Measurements from ENCODE around the gene SHROOM2. TPM values are rescaled to one million over a fixed set of nuclear protein-coding genes. Genes with fewer than 3 reads are reported as not detected.

Gene SHROOM2, protein sequence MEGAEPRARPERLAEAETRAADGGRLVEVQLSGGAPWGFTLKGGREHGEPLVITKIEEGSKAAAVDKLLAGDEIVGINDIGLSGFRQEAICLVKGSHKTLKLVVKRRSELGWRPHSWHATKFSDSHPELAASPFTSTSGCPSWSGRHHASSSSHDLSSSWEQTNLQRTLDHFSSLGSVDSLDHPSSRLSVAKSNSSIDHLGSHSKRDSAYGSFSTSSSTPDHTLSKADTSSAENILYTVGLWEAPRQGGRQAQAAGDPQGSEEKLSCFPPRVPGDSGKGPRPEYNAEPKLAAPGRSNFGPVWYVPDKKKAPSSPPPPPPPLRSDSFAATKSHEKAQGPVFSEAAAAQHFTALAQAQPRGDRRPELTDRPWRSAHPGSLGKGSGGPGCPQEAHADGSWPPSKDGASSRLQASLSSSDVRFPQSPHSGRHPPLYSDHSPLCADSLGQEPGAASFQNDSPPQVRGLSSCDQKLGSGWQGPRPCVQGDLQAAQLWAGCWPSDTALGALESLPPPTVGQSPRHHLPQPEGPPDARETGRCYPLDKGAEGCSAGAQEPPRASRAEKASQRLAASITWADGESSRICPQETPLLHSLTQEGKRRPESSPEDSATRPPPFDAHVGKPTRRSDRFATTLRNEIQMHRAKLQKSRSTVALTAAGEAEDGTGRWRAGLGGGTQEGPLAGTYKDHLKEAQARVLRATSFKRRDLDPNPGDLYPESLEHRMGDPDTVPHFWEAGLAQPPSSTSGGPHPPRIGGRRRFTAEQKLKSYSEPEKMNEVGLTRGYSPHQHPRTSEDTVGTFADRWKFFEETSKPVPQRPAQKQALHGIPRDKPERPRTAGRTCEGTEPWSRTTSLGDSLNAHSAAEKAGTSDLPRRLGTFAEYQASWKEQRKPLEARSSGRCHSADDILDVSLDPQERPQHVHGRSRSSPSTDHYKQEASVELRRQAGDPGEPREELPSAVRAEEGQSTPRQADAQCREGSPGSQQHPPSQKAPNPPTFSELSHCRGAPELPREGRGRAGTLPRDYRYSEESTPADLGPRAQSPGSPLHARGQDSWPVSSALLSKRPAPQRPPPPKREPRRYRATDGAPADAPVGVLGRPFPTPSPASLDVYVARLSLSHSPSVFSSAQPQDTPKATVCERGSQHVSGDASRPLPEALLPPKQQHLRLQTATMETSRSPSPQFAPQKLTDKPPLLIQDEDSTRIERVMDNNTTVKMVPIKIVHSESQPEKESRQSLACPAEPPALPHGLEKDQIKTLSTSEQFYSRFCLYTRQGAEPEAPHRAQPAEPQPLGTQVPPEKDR (N-terminal part only)
- 7.9 TPM for polyA plus RNA-seq (2013, experiment 1 of 2)
- polyA plus RNA-seq (2013, experiment 2 of 2): 7.6 TPM

DNA sequence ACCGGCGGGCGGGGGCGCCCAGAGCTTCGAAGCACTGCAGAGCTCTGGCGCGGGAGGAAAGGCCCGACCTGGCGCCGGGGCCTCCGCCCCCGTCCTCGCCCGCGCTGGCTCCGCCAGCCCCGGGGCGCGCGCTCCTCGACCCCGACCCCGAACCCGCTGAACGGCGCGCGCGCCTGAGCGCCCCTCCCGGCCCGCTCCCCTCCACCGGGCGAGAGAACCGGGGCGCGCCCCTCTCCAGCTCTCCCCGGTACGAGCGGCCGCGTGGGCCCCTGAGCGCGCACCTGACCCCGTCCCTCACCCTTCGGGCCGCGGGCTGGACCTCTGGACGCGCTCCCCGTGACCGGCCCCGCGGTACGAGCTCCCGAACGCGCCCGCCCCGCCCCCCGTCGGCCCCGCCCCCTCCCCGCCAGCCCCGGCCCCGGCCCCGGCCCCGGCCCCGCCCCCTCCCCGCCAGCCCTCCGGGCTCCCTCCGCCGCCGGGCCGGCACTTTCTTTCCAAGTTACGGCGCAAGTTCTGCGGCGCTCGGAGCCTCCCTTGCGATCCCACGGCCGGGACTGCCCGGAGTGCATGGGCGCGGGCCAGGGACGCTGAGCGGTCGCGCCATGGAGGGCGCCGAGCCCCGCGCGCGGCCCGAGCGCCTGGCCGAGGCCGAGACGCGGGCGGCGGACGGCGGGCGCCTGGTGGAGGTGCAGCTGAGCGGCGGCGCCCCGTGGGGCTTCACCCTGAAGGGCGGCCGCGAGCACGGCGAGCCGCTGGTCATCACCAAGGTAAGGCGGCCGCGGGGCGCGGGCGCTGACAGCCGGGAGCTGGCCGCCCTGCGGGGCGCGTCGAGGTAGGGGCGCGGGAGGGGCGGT is at the start of gene SHROOM2:
TSS of gene SHROOM2 (plus strand) at position 486 of the 854 bp plus-strand sequence. CDS start at position 603, 117 bp downstream.
- Histone ChIP-seq H3K4me2 (ENCODE audit: low read length, poor library complexity, severe bottlenecking) (peak within 1 kb of the TSS; percentile 75), H3K27ac (ENCODE audit: low read length, poor library complexity, severe bottlenecking) (no peak within 1 kb of the TSS), H2BK12ac (ENCODE audit: low read length in 2 of 2) (no peak within 1 kb of the TSS), H2BK5ac (ENCODE audit: low read depth, low read length, poor library complexity, severe bottlenecking) (peak within 1 kb of the TSS; percentile 66), H3K79me1 (replicated peaks; ENCODE audit: low read length, poor library complexity, severe bottlenecking) (no peaks in the 10 kb centered on the region), H4K8ac (ENCODE audit: low read length) (peak within 1 kb of the TSS; percentile 54), H3K4me3 (ENCODE audit: insufficient read depth in 1 of 2, low read depth in 1 of 2, low read length in 2 of 2) (peak within 1 kb of the TSS in 1 of 2 experiments; percentile 79), H3K4me1 (ENCODE audit: control insufficient read depth, insufficient read depth, low read depth, low read length) (peaks cover 12% of the 10 kb centered on the region), H2AFZ (ENCODE audit: low read depth, low read length) (peak within 1 kb of the TSS; percentile 71), H4K91ac (ENCODE audit: low read length) (no peak within 1 kb of the TSS), H3K23ac (ENCODE audit: low read length in 2 of 2) (peak within 1 kb of the TSS in 1 of 2 experiments; percentile 40), H3K14ac (ENCODE audit: low read length in 2 of 2) (no peak within 1 kb of the TSS), H2BK120ac (ENCODE audit: low read depth, low read length) (peak within 1 kb of the TSS; percentile 61), H3K27me3 (ENCODE audit: control insufficient read depth in 1 of 2, insufficient read depth in 1 of 2, low read length in 2 of 2) (peaks cover 0 to 49% of the 10 kb centered on the region in 2 experiments), H3K18ac (ENCODE audit: low read depth in 1 of 2, low read length in 2 of 2) (peak within 1 kb of the TSS; percentile 43 to 84), H3K9me3 (ENCODE audit: control insufficient read depth, low read length) (peaks cover 6% of the 10 kb centered on the region), H2AK5ac (ENCODE audit: low read length, severe bottlenecking) (no peak within 1 kb of the TSS), H3K36me3 (ENCODE audit: control insufficient read depth in 1 of 2, insufficient read depth in 2 of 2, low read depth in 1 of 2, low read length in 2 of 2) (no peaks in the 10 kb centered on the region), H3K9ac (ENCODE audit: low read length) (no peak within 1 kb of the TSS), H3K4ac (ENCODE audit: low read depth in 1 of 2, low read length in 2 of 2) (peak within 1 kb of the TSS in 1 of 2 experiments; percentile 58), H2BK15ac (ENCODE audit: low read depth, poor library complexity, severe bottlenecking) (peak within 1 kb of the TSS; percentile 52)
- 0% methylated on average over 18 of the region's 132 CpGs for WGBS
- DNase-seq: peak; percentile 25

DNA sequence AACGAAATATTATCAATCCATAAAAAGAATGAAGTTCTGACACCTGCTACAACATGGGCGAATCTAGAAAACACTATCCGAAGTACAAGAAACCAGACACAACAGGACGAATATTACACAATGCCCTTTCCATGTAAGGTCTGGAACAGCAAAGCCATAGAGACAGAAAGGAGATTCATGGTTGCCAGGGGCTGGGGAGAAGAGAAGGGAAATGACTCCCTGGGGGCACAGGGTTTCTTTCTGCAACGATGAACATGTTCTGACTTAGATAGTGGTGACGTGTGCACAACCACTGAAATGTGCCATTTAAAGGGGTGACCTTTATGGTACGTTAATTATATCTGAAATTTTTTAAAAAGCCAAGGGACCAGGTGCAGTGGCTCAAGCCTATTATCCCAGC is 48.9 kb upstream of the SHROOM2 start:
- 56% methylated on average over 4 of the region's 7 CpGs for WGBS
- H3K27ac ChIP-seq (ENCODE audit: low read length, poor library complexity, severe bottlenecking): no peak overlapping the region
- no peaks in the 10 kb centered on the region for H3K79me1 ChIP-seq (replicated peaks; ENCODE audit: low read length, poor library complexity, severe bottlenecking)
- H3K9me3 ChIP-seq (ENCODE audit: control insufficient read depth, low read length): peaks cover 8% of the 10 kb centered on the region
- H3K23ac ChIP-seq (ENCODE audit: low read length in 2 of 2): no peak overlapping the region
- H3K14ac ChIP-seq (ENCODE audit: low read length in 2 of 2): no peak overlapping the region
- no peak overlapping the region for H4K8ac ChIP-seq (ENCODE audit: low read length)
- H2BK15ac ChIP-seq (ENCODE audit: low read depth, poor library complexity, severe bottlenecking): no peak overlapping the region
- no peak overlapping the region for H3K9ac ChIP-seq (ENCODE audit: low read length)
- H3K4me1 ChIP-seq (ENCODE audit: control insufficient read depth, insufficient read depth, low read depth, low read length): no peaks in the 10 kb centered on the region
- peak; percentile 13 for DNase-seq
- H2BK120ac ChIP-seq (ENCODE audit: low read depth, low read length): no peak overlapping the region
- no peaks in the 10 kb centered on the region for H3K36me3 ChIP-seq (ENCODE audit: control insufficient read depth in 1 of 2, insufficient read depth in 2 of 2, low read depth in 1 of 2, low read length in 2 of 2)
- no peak overlapping the region for H2BK12ac ChIP-seq (ENCODE audit: low read length in 2 of 2)
- H3K4me2 ChIP-seq (ENCODE audit: low read length, poor library complexity, severe bottlenecking): no peak overlapping the region
- H2AK5ac ChIP-seq (ENCODE audit: low read length, severe bottlenecking): no peak overlapping the region
- peaks cover 0 to 6% of the 10 kb centered on the region in 2 experiments for H3K27me3 ChIP-seq (ENCODE audit: control insufficient read depth in 1 of 2, insufficient read depth in 1 of 2, low read length in 2 of 2)
- H3K18ac ChIP-seq (ENCODE audit: low read depth in 1 of 2, low read length in 2 of 2): no peak overlapping the region
- H2AFZ ChIP-seq (ENCODE audit: low read depth, low read length): no peak overlapping the region
- H3K4me3 ChIP-seq (ENCODE audit: insufficient read depth in 1 of 2, low read depth in 1 of 2, low read length in 2 of 2): no peak overlapping the region
- no peak overlapping the region for H4K91ac ChIP-seq (ENCODE audit: low read length)
- no peak overlapping the region for H3K4ac ChIP-seq (ENCODE audit: low read depth in 1 of 2, low read length in 2 of 2)
- H2BK5ac ChIP-seq (ENCODE audit: low read depth, low read length, poor library complexity, severe bottlenecking): no peak overlapping the region

DNA sequence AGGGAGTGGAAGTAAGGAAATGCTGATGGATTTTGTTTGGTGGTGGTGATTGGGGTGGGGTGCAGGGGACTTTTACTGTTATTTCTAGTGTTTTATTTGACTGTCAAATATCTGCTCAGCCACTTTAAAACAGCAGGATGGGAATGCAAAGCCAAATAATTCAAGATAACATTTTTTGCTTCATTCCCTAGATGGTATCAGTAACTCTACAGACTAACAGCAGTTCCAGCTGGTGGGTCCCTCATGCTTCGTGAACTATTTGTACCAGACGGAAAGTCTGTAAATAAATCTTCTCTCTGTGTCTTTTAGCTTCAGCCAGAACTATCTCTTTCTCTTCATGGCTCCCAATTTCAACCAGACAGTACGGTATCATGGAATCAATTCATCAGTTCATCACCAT is 48.1 kb upstream of the SHROOM2 start:
- Histone ChIP-seq H3K23ac (ENCODE audit: low read length in 2 of 2) (no peak overlapping the region), H4K91ac (ENCODE audit: low read length) (no peak overlapping the region), H3K4me2 (ENCODE audit: low read length, poor library complexity, severe bottlenecking) (no peak overlapping the region), H4K8ac (ENCODE audit: low read length) (no peak overlapping the region), H2BK120ac (ENCODE audit: low read depth, low read length) (no peak overlapping the region), H3K4ac (ENCODE audit: low read depth in 1 of 2, low read length in 2 of 2) (no peak overlapping the region), H3K4me1 (ENCODE audit: control insufficient read depth, insufficient read depth, low read depth, low read length) (no peaks in the 10 kb centered on the region), H3K9ac (ENCODE audit: low read length) (no peak overlapping the region), H3K9me3 (ENCODE audit: control insufficient read depth, low read length) (peaks cover 5% of the 10 kb centered on the region), H2BK12ac (ENCODE audit: low read length in 2 of 2) (no peak overlapping the region), H3K14ac (ENCODE audit: low read length in 2 of 2) (no peak overlapping the region), H2AK5ac (ENCODE audit: low read length, severe bottlenecking) (no peak overlapping the region), H2BK5ac (ENCODE audit: low read depth, low read length, poor library complexity, severe bottlenecking) (no peak overlapping the region), H3K36me3 (ENCODE audit: control insufficient read depth in 1 of 2, insufficient read depth in 2 of 2, low read depth in 1 of 2, low read length in 2 of 2) (no peaks in the 10 kb centered on the region), H3K18ac (ENCODE audit: low read depth in 1 of 2, low read length in 2 of 2) (no peak overlapping the region), H2BK15ac (ENCODE audit: low read depth, poor library complexity, severe bottlenecking) (no peak overlapping the region), H3K4me3 (ENCODE audit: insufficient read depth in 1 of 2, low read depth in 1 of 2, low read length in 2 of 2) (no peak overlapping the region), H3K79me1 (replicated peaks; ENCODE audit: low read length, poor library complexity, severe bottlenecking) (no peaks in the 10 kb centered on the region), H2AFZ (ENCODE audit: low read depth, low read length) (no peak overlapping the region), H3K27ac (ENCODE audit: low read length, poor library complexity, severe bottlenecking) (no peak overlapping the region), H3K27me3 (ENCODE audit: control insufficient read depth in 1 of 2, insufficient read depth in 1 of 2, low read length in 2 of 2) (peaks cover 0 to 6% of the 10 kb centered on the region in 2 experiments)
- peak; percentile 21 for DNase-seq
- WGBS: 11% methylated on average over 2 of the region's 3 CpGs

All from mesenchymal stem cell (in vitro differentiated cells and primary cell).